Kidney (tissue), 14 donors: ENCODE measurements around the gene YIPF4. TPM values are rescaled to one million over a fixed set of nuclear protein-coding genes. Genes with fewer than 3 reads are reported as not detected.

ENCODE experiments used
- DNase-seq, 5 donors: peaks; one replicate each; pipeline ENCODE4 v3.0.0-alpha.2; 2013 to 2020
- FAIRE-seq: peaks from 2 replicates; lab custom pipeline; 2012; peaks lifted over from hg19 to GRCh38; lab: Jason Lieb, UNC
- H3K27ac ChIP-seq, 2 donors: one replicate each; pipeline ENCODE4 v1.7.0; 2013; ENCODE audit warnings: low read depth in 2 of 2, low read length in 2 of 2, inconsistent platforms in 1 of 2
- H3K27me3 ChIP-seq: one replicate; pipeline ENCODE4 v1.7.1; 2013; ENCODE audit warnings: low read length, inconsistent platforms; ENCODE audit not compliant: control insufficient read depth, insufficient read depth
- H3K36me3 ChIP-seq, 3 donors: one replicate each; pipeline versions ENCODE4 v1.7.0 to v1.7.1; 2013; ENCODE audit warnings: low read length in 3 of 3, control low read depth in 1 of 3, inconsistent platforms in 1 of 3; ENCODE audit not compliant: insufficient read depth in 3 of 3, control insufficient read depth in 2 of 3
- H3K4me1 ChIP-seq, 3 donors: one replicate each; pipeline versions ENCODE4 v1.7.0 to v1.7.1; 2013; ENCODE audit warnings: low read length in 3 of 3, inconsistent platforms in 1 of 3, low read depth in 1 of 3; ENCODE audit not compliant: control insufficient read depth in 2 of 3, insufficient read depth in 2 of 3
- H3K4me3 ChIP-seq, 3 donors: one replicate each; pipeline versions ENCODE4 v1.7.0 to v1.8.1; 2013; ENCODE audit warnings: low read length in 3 of 3, control low read depth in 1 of 3, inconsistent platforms in 1 of 3
- H3K9ac ChIP-seq, 3 donors: one replicate each; pipeline versions ENCODE4 v1.7.0 to v1.7.1; 2013; ENCODE audit warnings: low read length in 3 of 3, control low read depth in 1 of 3, inconsistent platforms in 1 of 3
- H3K9me3 ChIP-seq, 3 donors: one replicate each; pipeline versions ENCODE4 v1.7.0 to v1.7.1; 2013; ENCODE audit warnings: low read length in 3 of 3, control low read depth in 1 of 3, inconsistent platforms in 1 of 3; ENCODE audit not compliant: control insufficient read depth in 2 of 3, insufficient read depth in 1 of 3
- CTCF ChIP-seq: IDR thresholded peaks from 3 replicates; pipeline ENCODE4 v1.5.1; 2012; ENCODE audit warnings: mild to moderate bottlenecking, moderate library complexity, borderline replicate concordance; ENCODE audit not compliant: insufficient read depth; ENCODE audit errors: extremely low read depth
- intact Hi-C: fragments of 100-400 bp; cut with DNase I; formaldehyde crosslinking; loops from one replicate; pipeline ENCODE4 v1.11.1; 2022
- polyA plus RNA-seq: library from polyadenylated mRNA; stranded (reverse); fragments of 350-450 nt; fragmentation: Illumina TruSeq; extraction: RNeasy Lipid Tissue Mini Kit (QIAGEN cat#74804); gene quantifications from one replicate; pipeline ENCODE4 v1.2.3, GENCODE V29; 2014; ENCODE audit warnings: low read depth, low replicate concordance; ENCODE audit not compliant: insufficient read depth
- total RNA-seq: library from RNA; stranded (reverse); fragmentation: NEBNext Ultra II Directional; extraction: Animal tissue kit (Norgen Biotek cat#: 25700); gene quantifications from one replicate; pipeline ENCODE4 v1.2.1, GENCODE V29; 2021
- donor health status: control.
- donor health status: control.
- donor health status: control.
- donor health status: control.
- donor health status: control.
- donor health status: DM: yes; HTN: yes; CAD: no.
- donor health status: Normal renal cell carcinoma (clear cell type).

The YIPF4 gene
- total and polyA plus RNA-seq, 2 donors from 2014 or later, result 29.4 to 48.6 TPM

- no peak overlapping the region for H3K9ac ChIP-seq
- no peak for TF ChIP-seq CTCF
- no peak for DNase-seq
- no peak overlapping the region for H3K4me3 ChIP-seq
- intact Hi-C loops, result no loop called here
- no peak for FAIRE-seq
- no peaks in the 10 kb centered on the region for H3K36me3 ChIP-seq
- H3K4me1 ChIP-seq, result no peaks in the 10 kb centered on the region
- no peaks in the 10 kb centered on the region for H3K9me3 ChIP-seq
- no peaks in the 10 kb centered on the region for H3K27me3 ChIP-seq
- H3K27ac ChIP-seq, result no peak overlapping the region
Observed at GRCh38 chr2:32242331-32242730, 35.4 kb upstream of the YIPF4 start.

GRCh38 chr2:32246911-32247310, 30.8 kb upstream of the YIPF4 start:
- TF ChIP-seq CTCF, result no peak
- Histone ChIP-seq H3K9me3 (no peaks in the 10 kb centered on the region), H3K4me1 (no peaks in the 10 kb centered on the region), H3K36me3 (no peaks in the 10 kb centered on the region), H3K27ac (no peak overlapping the region), H3K4me3 (no peak overlapping the region), H3K27me3 (no peaks in the 10 kb centered on the region), H3K9ac (no peak overlapping the region)
- no peak for FAIRE-seq
- intact Hi-C loops, result no loop called here
- DNase-seq, result no peak

GRCh38 chr2:32248299-32248698, 29.4 kb upstream of the YIPF4 start:
- Histone ChIP-seq H3K36me3 (no peaks in the 10 kb centered on the region), H3K4me1 (no peaks in the 10 kb centered on the region), H3K27ac (no peak overlapping the region), H3K27me3 (no peaks in the 10 kb centered on the region), H3K4me3 (no peak overlapping the region), H3K9ac (no peak overlapping the region), H3K9me3 (no peaks in the 10 kb centered on the region)
- no peak for FAIRE-seq
- intact Hi-C loops, result no loop called here
- no peak for DNase-seq
- TF ChIP-seq CTCF, result no peak

- Histone ChIP-seq H3K36me3 (no peaks in the 10 kb centered on the region), H3K27me3 (no peaks in the 10 kb centered on the region), H3K27ac (peak overlapping the region in 1 of 2 donors; percentile 2), H3K4me3 (no peak overlapping the region), H3K9ac (no peak overlapping the region), H3K9me3 (no peaks in the 10 kb centered on the region), H3K4me1 (no peaks in the 10 kb centered on the region)
- no peak for FAIRE-seq
- TF ChIP-seq CTCF, result no peak
- intact Hi-C loops, result no loop called here
- no peak for DNase-seq
Observed at GRCh38 chr2:32249731-32250236, 27.9 kb upstream of the YIPF4 start.
